ENCODE data around the gene MILR1. TPM values are rescaled to one million over a fixed set of nuclear protein-coding genes. Genes with fewer than 3 reads are reported as not detected.
"Not testable (repeated sequence)": the region's sequence is repeated elsewhere in the genome, so short reads cannot be mapped to it uniquely, and the experiment has no call there.

Gene MILR1, protein sequence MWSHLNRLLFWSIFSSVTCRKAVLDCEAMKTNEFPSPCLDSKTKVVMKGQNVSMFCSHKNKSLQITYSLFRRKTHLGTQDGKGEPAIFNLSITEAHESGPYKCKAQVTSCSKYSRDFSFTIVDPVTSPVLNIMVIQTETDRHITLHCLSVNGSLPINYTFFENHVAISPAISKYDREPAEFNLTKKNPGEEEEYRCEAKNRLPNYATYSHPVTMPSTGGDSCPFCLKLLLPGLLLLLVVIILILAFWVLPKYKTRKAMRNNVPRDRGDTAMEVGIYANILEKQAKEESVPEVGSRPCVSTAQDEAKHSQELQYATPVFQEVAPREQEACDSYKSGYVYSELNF
- 11.0 TPM for total RNA-seq

GRCh38 chr17:64448665-64449512 is at the start of gene MILR1:
TSS of gene MILR1 (plus strand) at chr17:64449115. CDS start at chr17:64449169, 54 bp downstream.
- peak; percentile 67 for DNase-seq (ENCODE audit: low spot score)

- DNase-seq (ENCODE audit: low spot score), result no peak
Measured at GRCh38 chr17:64399767-64400156, 49.2 kb upstream of the MILR1 start.

DNA sequence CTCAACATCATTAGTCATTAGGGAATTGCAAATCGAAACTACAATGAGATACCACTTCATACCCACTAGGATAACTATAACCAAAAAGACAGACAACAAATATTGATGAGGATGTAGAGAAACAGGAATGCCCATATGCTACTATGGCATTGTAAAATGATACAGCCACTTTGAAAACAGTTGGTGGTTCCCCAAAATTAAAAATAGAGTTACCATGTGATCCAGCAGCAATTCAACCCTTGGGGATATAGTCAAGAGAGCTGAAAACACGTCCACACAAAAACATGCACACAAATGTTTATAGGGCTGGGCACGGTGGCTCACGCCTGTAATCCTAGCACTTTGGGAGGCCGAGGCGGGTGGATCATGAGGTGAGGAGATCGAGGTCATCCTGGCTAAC is 48.3 kb upstream of the MILR1 start:
- no peak for DNase-seq (ENCODE audit: low spot score)

DNA sequence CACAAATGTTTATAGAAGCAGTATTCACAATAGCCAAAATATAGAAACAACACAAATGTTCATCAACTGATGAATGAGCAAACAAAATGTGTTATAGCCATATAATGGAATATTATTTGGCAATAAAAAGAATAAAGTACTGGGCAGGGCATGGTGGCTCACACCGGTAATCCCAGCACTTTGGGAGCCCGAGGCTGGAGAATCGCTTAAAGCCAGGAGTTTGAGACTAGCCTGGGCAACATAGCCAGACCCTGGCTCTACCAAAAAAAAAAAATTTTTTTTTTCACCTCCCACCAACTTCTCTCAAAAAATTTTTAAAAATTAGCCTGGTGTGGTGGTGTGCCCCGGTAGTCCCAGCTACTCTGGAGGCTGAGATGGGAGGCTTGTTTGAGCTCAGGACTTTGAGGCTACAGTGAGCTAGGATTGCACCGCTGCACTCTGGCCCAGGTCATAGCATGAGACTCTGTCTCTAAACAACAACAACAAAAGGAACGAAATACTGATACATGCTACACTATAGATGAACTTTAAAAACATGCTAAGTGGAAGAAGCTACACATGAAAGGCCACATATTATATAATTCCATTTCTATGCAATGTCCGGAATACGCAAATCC is 47.6 kb upstream of the MILR1 start:
- DNase-seq (ENCODE audit: low spot score), result no peak

DNA sequence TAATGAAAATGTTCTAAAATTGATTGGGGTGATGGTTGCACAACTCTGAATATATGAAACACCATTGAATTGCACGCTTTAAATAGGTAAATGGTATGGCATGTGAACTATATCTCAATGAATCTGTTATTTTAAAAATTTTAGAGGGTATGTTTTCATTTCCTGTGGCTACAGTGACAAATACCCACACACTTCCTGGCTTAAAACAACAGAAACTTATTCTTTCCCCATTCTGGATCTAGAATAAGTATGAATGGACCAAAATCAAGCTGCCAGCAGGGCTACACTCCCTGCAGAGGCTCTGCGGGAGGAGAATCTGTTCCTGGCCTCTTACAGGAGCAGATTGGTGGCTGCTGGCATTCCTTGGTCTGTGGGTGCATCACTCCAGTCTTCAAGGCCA is 47.0 kb upstream of the MILR1 start:
- no peak for DNase-seq (ENCODE audit: low spot score)

GRCh38 chr17:64402469-64402868 is 46.4 kb upstream of the MILR1 start:
- DNase-seq (ENCODE audit: low spot score), result no peak

GRCh38 chr17:64403881-64404460 is 44.9 kb upstream of the MILR1 start:
- no peak for DNase-seq (ENCODE audit: low spot score)

DNA sequence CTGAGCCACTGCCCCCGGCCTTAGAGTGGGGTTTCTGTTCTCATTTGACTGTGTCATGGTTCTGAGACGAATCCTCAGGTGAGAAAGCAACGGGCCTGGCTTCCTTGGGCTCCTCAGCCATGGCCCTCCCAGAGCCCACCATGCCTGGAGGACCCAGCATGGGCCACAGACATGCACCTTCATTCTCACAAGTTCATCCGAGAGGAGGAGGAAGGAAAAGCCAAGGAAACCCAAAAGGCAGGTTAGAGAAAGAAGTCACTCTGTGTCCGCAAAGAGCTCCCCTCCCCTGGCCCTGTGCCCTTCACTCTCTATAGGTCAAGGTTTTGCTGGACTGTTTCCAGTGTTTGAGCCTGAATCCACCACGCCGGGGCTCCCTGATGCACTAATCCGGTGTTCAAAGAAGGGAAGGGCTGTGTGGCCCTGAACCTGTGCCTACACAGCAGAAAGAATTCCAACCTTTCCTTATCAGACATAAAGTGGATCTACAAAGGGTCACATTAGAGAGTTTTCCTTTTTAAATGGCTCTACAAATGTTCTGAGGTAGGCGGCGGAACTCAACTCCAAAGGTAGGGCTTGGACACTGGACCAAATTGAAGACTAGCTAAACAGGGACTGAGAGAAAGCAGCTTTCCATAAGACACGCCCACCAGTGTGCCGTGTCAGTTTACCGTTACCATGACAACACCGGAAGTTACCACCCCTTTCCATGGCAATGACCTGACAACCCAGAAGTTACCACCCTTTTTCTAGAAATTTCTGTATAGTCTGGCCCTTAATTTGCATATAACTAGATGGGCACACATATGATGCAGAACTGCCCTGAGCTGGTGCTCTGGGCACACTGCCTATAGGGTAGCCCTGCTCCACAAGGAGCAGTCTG is 42.4 kb upstream of the MILR1 start:
- DNase-seq (ENCODE audit: low spot score), result no peak

DNA sequence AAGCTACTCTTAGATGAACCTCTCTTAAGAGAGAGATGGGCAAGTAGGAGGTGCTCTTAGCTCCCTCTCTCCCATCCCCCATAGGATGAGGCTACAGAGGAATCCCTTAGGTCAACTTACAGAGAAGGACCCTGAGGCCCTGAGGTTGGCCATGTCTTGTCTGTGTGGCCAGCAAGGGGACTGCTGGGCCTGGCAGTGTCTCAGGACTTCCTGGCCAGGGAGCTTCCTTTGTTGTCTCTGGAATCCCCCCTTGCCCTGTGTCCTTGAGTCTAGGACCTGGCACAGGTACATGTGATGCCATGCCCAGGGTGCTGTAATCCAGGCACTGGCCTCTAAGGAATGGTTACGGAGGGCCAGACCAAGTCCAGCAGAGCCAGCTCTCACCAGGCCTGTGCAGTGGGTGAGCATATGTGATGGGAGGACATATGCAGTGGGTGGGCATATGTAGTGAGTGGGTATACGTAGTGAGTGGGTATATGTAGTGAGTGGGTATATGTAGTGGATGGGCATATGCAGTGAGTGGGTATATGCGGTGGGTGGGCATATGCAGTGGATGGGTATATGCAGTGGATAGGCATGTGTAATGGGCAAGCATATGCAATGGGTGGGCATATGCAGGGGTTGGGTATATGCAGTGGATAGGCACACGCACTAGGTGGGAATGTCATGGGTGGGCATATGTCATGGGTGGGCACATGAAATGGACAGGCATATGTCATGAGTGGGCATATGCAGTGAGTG is 38.0 kb upstream of the MILR1 start:
- DNase-seq (ENCODE audit: low spot score), result no peak

GRCh38 chr17:64411999-64412771 is 36.7 kb upstream of the MILR1 start:
- DNase-seq (ENCODE audit: low spot score), result no peak

GRCh38 chr17:64412944-64413381 is 36.0 kb upstream of the MILR1 start:
- no peak for DNase-seq (ENCODE audit: low spot score)

- no peak for DNase-seq (ENCODE audit: low spot score)
Measured at GRCh38 chr17:64413513-64413912, 35.4 kb upstream of the MILR1 start.

GRCh38 chr17:64418506-64419339 is 30.2 kb upstream of the MILR1 start:
- no peak for DNase-seq (ENCODE audit: low spot score)

GRCh38 chr17:64420143-64420670 is 28.7 kb upstream of the MILR1 start:
- DNase-seq (ENCODE audit: low spot score), result no peak

GRCh38 chr17:64422121-64422520 is 26.8 kb upstream of the MILR1 start:
- DNase-seq (ENCODE audit: low spot score), result not testable (repeated sequence)

DNA sequence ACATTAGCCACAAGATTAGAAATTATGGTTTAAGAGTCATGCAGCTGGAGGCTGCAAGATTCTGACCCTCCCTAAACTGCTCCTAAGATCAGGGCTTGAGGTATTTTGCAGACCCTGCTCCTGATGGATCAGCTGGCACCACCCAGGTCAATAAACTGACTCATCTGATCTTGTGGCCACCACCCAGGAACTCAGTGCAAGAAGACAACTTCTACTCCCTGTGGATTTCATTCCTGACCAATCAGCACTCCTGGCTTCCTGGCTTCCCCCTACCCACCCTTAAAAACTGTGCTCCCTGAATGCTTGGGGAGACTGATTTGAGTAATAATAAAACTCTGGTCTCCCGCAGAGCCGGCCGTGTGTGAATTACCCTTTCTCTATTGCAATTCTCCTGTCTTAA is 25.0 kb upstream of the MILR1 start:
- no peak for DNase-seq (ENCODE audit: low spot score)

- DNase-seq (ENCODE audit: low spot score), result no peak
Measured at GRCh38 chr17:64424324-64424849, 24.5 kb upstream of the MILR1 start.

DNA sequence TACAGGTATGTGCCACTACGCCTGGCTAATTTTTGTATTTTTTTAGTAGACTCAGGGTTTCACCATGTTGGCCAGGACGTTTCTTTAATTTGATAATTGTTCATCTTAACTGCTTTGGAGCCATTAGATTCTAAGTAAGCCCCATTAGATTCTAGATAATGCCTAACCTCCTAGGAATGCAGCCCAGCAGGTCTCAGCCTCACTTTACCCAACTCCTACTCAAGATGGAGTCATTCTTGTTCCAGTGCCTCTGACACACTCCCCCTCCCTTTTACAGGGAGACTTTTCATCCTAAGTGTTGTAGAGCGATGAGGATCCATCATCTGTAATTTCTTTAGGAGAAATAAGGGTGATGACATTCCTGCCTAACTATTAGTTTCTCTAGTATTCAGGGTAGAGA is 23.7 kb upstream of the MILR1 start:
- no peak for DNase-seq (ENCODE audit: low spot score)
